CD4-positive, CD25-positive, alpha-beta regulatory T cell (primary cell): ENCODE data around the gene WDR74. TPM values are rescaled to one million over a fixed set of nuclear protein-coding genes. Genes with fewer than 3 reads are reported as not detected.
A peak's percentile ranks its signal among the peaks of the same experiment; 100 is the strongest.
"Not testable (repeated sequence)": the region's sequence is repeated elsewhere in the genome, so short reads cannot be mapped to it uniquely, and the experiment has no call there.

Experiments
- ATAC-seq, 2 donors: fragments of 150-1000 bp; cut with Tn5 transposase; one replicate each; pipeline ENCODE4 v1.10.0; 2021; ENCODE audit warnings: low read depth in 2 of 2, moderate number of reproducible peaks in 2 of 2, moderate library complexity in 1 of 2
- DNase-seq, 3 donors: peaks; one replicate each; pipeline versions ENCODE4 v3.0.0 to v3.0.0-alpha.2; 2012 to 2022; ENCODE audit warnings: mixed read lengths in 1 of 3
- H3K27ac ChIP-seq: one replicate; pipeline ENCODE4 v1.7.0; 2013; ENCODE audit warnings: mild to moderate bottlenecking, low read length; ENCODE audit not compliant: insufficient read depth, poor library complexity, severe bottlenecking
- H3K27me3 ChIP-seq: one replicate; pipeline ENCODE4 v1.7.0; 2013; ENCODE audit warnings: low read length; ENCODE audit not compliant: control insufficient read depth, insufficient read depth
- H3K36me3 ChIP-seq: one replicate; pipeline ENCODE4 v1.7.0; 2013; ENCODE audit warnings: mild to moderate bottlenecking, low read length, moderate library complexity; ENCODE audit not compliant: control insufficient read depth, insufficient read depth
- H3K4me1 ChIP-seq: 2 replicates; pipeline ENCODE4 v1.7.0; 2013; ENCODE audit warnings: mild to moderate bottlenecking, low read length; ENCODE audit not compliant: insufficient read depth, control insufficient read depth, poor library complexity, severe bottlenecking
- H3K4me3 ChIP-seq: one replicate; pipeline ENCODE4 v1.7.0; 2013; ENCODE audit warnings: low read depth, mild to moderate bottlenecking, low read length, moderate library complexity
- H3K9me3 ChIP-seq, 2 experiments: 1 replicate in 1 of 2; 2 replicates in 1 of 2; pipeline ENCODE4 v1.7.0; 2013; ENCODE audit warnings: low read length in 2 of 2, mild to moderate bottlenecking in 1 of 2, moderate library complexity in 1 of 2; ENCODE audit not compliant: control insufficient read depth in 2 of 2
- H3K27ac Mint-ChIP-seq, 3 donors: one replicate each; pipeline ENCODE4 v1.8.0; 2020 to 2022; ENCODE audit warnings: mild to moderate bottlenecking in 3 of 3, mixed read lengths in 3 of 3, moderate library complexity in 2 of 3
- H3K27me3 Mint-ChIP-seq: one replicate; pipeline ENCODE4 v1.8.0; 2022; ENCODE audit warnings: mild to moderate bottlenecking, mixed read lengths
- H3K36me3 Mint-ChIP-seq: one replicate; pipeline ENCODE4 v1.8.0; 2020; ENCODE audit warnings: mixed read lengths
- H3K4me1 Mint-ChIP-seq, 4 donors: one replicate each; pipeline ENCODE4 v1.8.0; 2020 to 2022; ENCODE audit warnings: mixed read lengths in 4 of 4, mild to moderate bottlenecking in 1 of 4
- H3K4me3 Mint-ChIP-seq, 4 donors: one replicate each; pipeline ENCODE4 v1.8.0; 2020 to 2022; ENCODE audit warnings: mild to moderate bottlenecking in 4 of 4, mixed read lengths in 4 of 4, moderate library complexity in 3 of 4
- H3K9me3 Mint-ChIP-seq, 7 donors: one replicate each; pipeline ENCODE4 v1.8.0; 2020 to 2022; ENCODE audit warnings: mixed read lengths in 7 of 7, mild to moderate bottlenecking in 3 of 7, moderate library complexity in 2 of 7
- polyA plus RNA-seq, 4 donors: library from polyadenylated mRNA; unstranded; fragments of 300-500 nt; fragmentation: Illumina TruSeq; gene quantifications; one replicate each; pipeline ENCODE4 v1.2.3, GENCODE V29; 2021
- total RNA-seq: library from RNA; stranded (reverse); gene quantifications from one replicate; pipeline ENCODE4 v1.2.3, GENCODE V29; 2022

WDR74 gene
- total and polyA plus RNA-seq, 5 donors from 2014 or later = 41.6 to 201 (median 49.9) TPM

- Mint-ChIP-seq H3K4me3 (no peak overlapping the region), H3K4me1 (peaks cover 0 to 19% (median 6%) of the 10 kb centered on the region in 4 donors), H3K9me3 (no peaks in the 10 kb centered on the region), H3K36me3 (no peaks in the 10 kb centered on the region), H3K27ac (no peak overlapping the region), H3K27me3 (no peaks in the 10 kb centered on the region)
- ATAC-seq = no peak
- DNase-seq = no peak
- no peaks in the 10 kb centered on the region for H3K9me3 ChIP-seq
- H3K36me3 ChIP-seq = no peaks in the 10 kb centered on the region
- peaks cover 5% of the 10 kb centered on the region for H3K4me1 ChIP-seq
- H3K4me3 ChIP-seq = no peak overlapping the region
- H3K27ac ChIP-seq = no peak overlapping the region
- no peaks in the 10 kb centered on the region for H3K27me3 ChIP-seq
Measured at GRCh38 chr11:62874851-62875250, 35.5 kb upstream of the WDR74 start.

- Mint-ChIP-seq H3K9me3 (no peaks in the 10 kb centered on the region), H3K27me3 (no peaks in the 10 kb centered on the region), H3K4me1 (peaks cover 4 to 15% (median 5%) of the 10 kb centered on the region in 4 donors), H3K27ac (peak overlapping the region in 2 of 3 donors; percentile 20 to 79), H3K4me3 (no peak overlapping the region), H3K36me3 (no peaks in the 10 kb centered on the region)
- DNase-seq (no peak), ATAC-seq (no peak)
- Histone ChIP-seq H3K9me3 (no peaks in the 10 kb centered on the region), H3K27ac (no peak overlapping the region), H3K4me3 (no peak overlapping the region), H3K4me1 (peaks cover 4% of the 10 kb centered on the region), H3K36me3 (no peaks in the 10 kb centered on the region), H3K27me3 (no peaks in the 10 kb centered on the region)
Measured at GRCh38 chr11:62865635-62866034, 26.2 kb upstream of the WDR74 start.

GRCh38 chr11:62863687-62864335, 24.4 kb upstream of the WDR74 start:
- Histone ChIP-seq H3K4me1 (peaks cover 4% of the 10 kb centered on the region), H3K9me3 (no peaks in the 10 kb centered on the region), H3K4me3 (no peak overlapping the region), H3K36me3 (no peaks in the 10 kb centered on the region), H3K27ac (no peak overlapping the region), H3K27me3 (no peaks in the 10 kb centered on the region)
- DNase-seq = no peak
- H3K9me3 Mint-ChIP-seq = no peaks in the 10 kb centered on the region
- H3K4me1 Mint-ChIP-seq = peaks cover 4 to 15% (median 5%) of the 10 kb centered on the region in 4 donors
- ATAC-seq = no peak
- peak overlapping the region in 1 of 3 donors; percentile 21 for H3K27ac Mint-ChIP-seq
- no peaks in the 10 kb centered on the region for H3K36me3 Mint-ChIP-seq
- H3K27me3 Mint-ChIP-seq = no peaks in the 10 kb centered on the region
- no peak overlapping the region for H3K4me3 Mint-ChIP-seq

GRCh38 chr11:62861564-62862192, 22.3 kb upstream of the WDR74 start:
- not testable (repeated sequence) for DNase-seq, H3K9me3 Mint-ChIP-seq, H3K27me3 Mint-ChIP-seq, H3K4me1 ChIP-seq, H3K9me3 ChIP-seq, H3K27ac ChIP-seq, H3K36me3 ChIP-seq, H3K27me3 ChIP-seq, ATAC-seq, H3K4me3 Mint-ChIP-seq, H3K36me3 Mint-ChIP-seq, H3K4me3 ChIP-seq
- H3K27ac Mint-ChIP-seq = peak overlapping the region in 1 of 3 donors; percentile 49
- peaks cover 9 to 21% (median 11%) of the 10 kb centered on the region in 4 donors for H3K4me1 Mint-ChIP-seq

- Histone ChIP-seq H3K36me3 (no peaks in the 10 kb centered on the region), H3K4me3 (no peak overlapping the region), H3K4me1 (peaks cover 14% of the 10 kb centered on the region), H3K9me3 (no peaks in the 10 kb centered on the region), H3K27ac (no peak overlapping the region), H3K27me3 (no peaks in the 10 kb centered on the region)
- H3K27ac Mint-ChIP-seq = peak overlapping the region in 2 of 3 donors; percentile 49 to 60
- DNase-seq (no peak), ATAC-seq (no peak)
- H3K4me1 Mint-ChIP-seq = peaks cover 9 to 27% (median 14%) of the 10 kb centered on the region in 4 donors
- no peaks in the 10 kb centered on the region for H3K9me3 Mint-ChIP-seq
- no peak overlapping the region for H3K4me3 Mint-ChIP-seq
- no peaks in the 10 kb centered on the region for H3K36me3 Mint-ChIP-seq
- no peaks in the 10 kb centered on the region for H3K27me3 Mint-ChIP-seq
Measured at GRCh38 chr11:62860835-62861563, 21.6 kb upstream of the WDR74 start.

GRCh38 chr11:62859281-62859703, 19.9 kb upstream of the WDR74 start:
- H3K4me1 Mint-ChIP-seq = peaks cover 14 to 37% (median 23%) of the 10 kb centered on the region in 4 donors

GRCh38 chr11:62858201-62858600, 18.8 kb upstream of the WDR74 start:
- peaks cover 21% of the 10 kb centered on the region for H3K36me3 Mint-ChIP-seq
- H3K27ac Mint-ChIP-seq = peak overlapping the region in 1 of 3 donors; percentile 81

More at GRCh38 chr11:62859281-62859703, 19.9 kb upstream of the WDR74 start:
- H3K27ac ChIP-seq, H3K36me3 ChIP-seq, H3K9me3 ChIP-seq, H3K27me3 Mint-ChIP-seq, H3K4me3 ChIP-seq, DNase-seq, ATAC-seq, H3K27me3 ChIP-seq, H3K9me3 Mint-ChIP-seq: not testable (repeated sequence)
- Mint-ChIP-seq H3K27ac (peak overlapping the region in 1 of 3 donors; percentile 61), H3K36me3 (peaks cover 10% of the 10 kb centered on the region), H3K4me3 (peak overlapping the region in 1 of 4 donors; percentile 27)
- peaks cover 23% of the 10 kb centered on the region for H3K4me1 ChIP-seq

More at GRCh38 chr11:62858201-62858600, 18.8 kb upstream of the WDR74 start:
- no peak for ATAC-seq
- DNase-seq = no peak
- no peak overlapping the region for H3K4me3 ChIP-seq
- H3K27me3 ChIP-seq = no peaks in the 10 kb centered on the region
- H3K27me3 Mint-ChIP-seq = no peaks in the 10 kb centered on the region
- H3K4me3 Mint-ChIP-seq = peak overlapping the region in 3 of 4 donors; percentile 45 to 75 (median 68)
- peaks cover 18 to 41% (median 33%) of the 10 kb centered on the region in 4 donors for H3K4me1 Mint-ChIP-seq
- H3K9me3 Mint-ChIP-seq = no peaks in the 10 kb centered on the region
- no peak overlapping the region for H3K27ac ChIP-seq
- H3K9me3 ChIP-seq = no peaks in the 10 kb centered on the region
- peaks cover 34% of the 10 kb centered on the region for H3K4me1 ChIP-seq
- peaks cover 16% of the 10 kb centered on the region for H3K36me3 ChIP-seq
